Endothelial cell of umbilical vein (primary cell): ENCODE data around the gene IGFBP2. TPM values are rescaled to one million over a fixed set of nuclear protein-coding genes. Genes with fewer than 3 reads are reported as not detected.

Source experiments
- BruUV-seq: library from RNA; stranded (reverse); fragments of 400-500 nt; replicated peaks from 2 replicates; lab custom pipeline; 2021; lab: Mats Ljungman, UMichigan
- CTCF ChIA-PET: fragments of 300-600, 350-600 bp; sonication (Branson Sonifier 250); formaldehyde crosslinking; loops from one replicate; lab custom pipeline; 2021; ENCODE audit warnings: antibody characterized with exemption, inconsistent platforms; lab: Charles Lee
- POLR2A ChIA-PET: fragments of 300-600, 350-600 bp; sonication (Branson Sonifier 250); formaldehyde crosslinking; loops from one replicate; lab custom pipeline; 2021; ENCODE audit warnings: antibody characterized with exemption, inconsistent platforms; lab: Charles Lee
- DNase-seq: peaks from one replicate; pipeline ENCODE4 v3.0.0-alpha.2; 2011; ENCODE audit warnings: low read depth, low spot score
- FAIRE-seq: peaks from 2 replicates; lab custom pipeline; 2011; peaks lifted over from hg19 to GRCh38; lab: Jason Lieb, UNC
- H2AFZ ChIP-seq: 2 replicates; pipeline ENCODE4 v1.6.0; 2012; ENCODE audit warnings: low read depth, low read length, control low read depth, inconsistent platforms
- H3K27ac ChIP-seq: 2 replicates; pipeline ENCODE4 v1.5.1; 2011; ENCODE audit warnings: low read depth, mild to moderate bottlenecking, control low read depth, low read length, moderate library complexity; ENCODE audit not compliant: insufficient read depth
- H3K27me3 ChIP-seq, 2 experiments: 2 replicates each; pipeline versions ENCODE4 v1.6.0 to v1.6.1; 2011; ENCODE audit warnings: low read length in 2 of 2, mixed read lengths in 1 of 2; ENCODE audit not compliant: control insufficient read depth in 2 of 2, insufficient read depth in 2 of 2
- H3K36me3 ChIP-seq, 2 experiments: 2 replicates in 1 of 2; 3 replicates in 1 of 2; pipeline ENCODE4 v1.5.1; 2011; ENCODE audit warnings: low read length in 2 of 2, mild to moderate bottlenecking in 1 of 2, moderate library complexity in 1 of 2; ENCODE audit not compliant: control insufficient read depth in 2 of 2, insufficient read depth in 2 of 2; ENCODE audit errors: extremely low read depth in 1 of 2
- H3K4me1 ChIP-seq: 3 replicates; pipeline ENCODE4 v1.5.1; 2011; ENCODE audit warnings: mild to moderate bottlenecking, low read length; ENCODE audit not compliant: control insufficient read depth, insufficient read depth; ENCODE audit errors: extremely low read depth
- H3K4me2 ChIP-seq: 2 replicates; pipeline ENCODE4 v1.6.1; 2011; ENCODE audit warnings: low read length, control low read depth, mixed read lengths; ENCODE audit not compliant: insufficient read depth
- H3K4me3 ChIP-seq, 3 experiments: fragments of 200-600 bp in 1 of 3; sonication (generic), shearing (Covaris generic) in 1 of 3; replicated peaks in 1 of 3; 2 replicates each; pipeline ENCODE4 v1.5.1; 2011 to 2016; ENCODE audit warnings: control low read depth in 3 of 3, low read length in 3 of 3, mild to moderate bottlenecking in 2 of 3, inconsistent platforms in 1 of 3, low read depth in 1 of 3, moderate library complexity in 1 of 3; ENCODE audit not compliant: insufficient read depth in 1 of 3
- H3K79me2 ChIP-seq: 2 replicates; pipeline ENCODE4 v1.6.0; 2012; ENCODE audit warnings: low read length, inconsistent platforms; ENCODE audit not compliant: control insufficient read depth, insufficient read depth
- H3K9ac ChIP-seq: replicated peaks from 2 replicates; pipeline ENCODE3; 2011; ENCODE audit warnings: low read length, control low read depth; ENCODE audit not compliant: insufficient read depth; ENCODE audit errors: extremely low read depth
- H3K9me1 ChIP-seq: replicated peaks from 3 replicates; pipeline ENCODE4 v1.6.0; 2011; ENCODE audit warnings: mild to moderate bottlenecking, low read length; ENCODE audit not compliant: control insufficient read depth, insufficient read depth; ENCODE audit errors: extremely low read depth
- H3K9me3 ChIP-seq: replicated peaks from 2 replicates; pipeline ENCODE4 v1.5.1; 2012; ENCODE audit warnings: low read length, inconsistent platforms; ENCODE audit not compliant: control insufficient read depth, insufficient read depth
- H4K20me1 ChIP-seq: replicated peaks from 2 replicates; pipeline ENCODE3; 2011; ENCODE audit warnings: mild to moderate bottlenecking, low read length; ENCODE audit not compliant: control insufficient read depth, insufficient read depth; ENCODE audit errors: extremely low read depth
- EZH2 ChIP-seq: IDR thresholded peaks from 2 replicates; pipeline ENCODE4 v1.6.1; 2012; ENCODE audit warnings: borderline replicate concordance, low read depth, mild to moderate bottlenecking, moderate library complexity, low read length, inconsistent platforms; ENCODE audit not compliant: severe bottlenecking
- FOS ChIP-seq: IDR thresholded peaks from 2 replicates; pipeline ENCODE4 v1.6.1; 2011; ENCODE audit warnings: mild to moderate bottlenecking, low read length, moderate library complexity, borderline replicate concordance; ENCODE audit not compliant: insufficient read depth
- GATA2 ChIP-seq: IDR thresholded peaks from 2 replicates; pipeline ENCODE4 v1.7.0; 2011; ENCODE audit warnings: low read depth, mild to moderate bottlenecking, moderate library complexity, mixed read lengths, low read length; ENCODE audit not compliant: insufficient read length, insufficient read depth
- JUN ChIP-seq: IDR thresholded peaks from 2 replicates; pipeline ENCODE4 v1.6.1; 2011; ENCODE audit warnings: borderline replicate concordance, low read depth; ENCODE audit not compliant: insufficient read length, insufficient read depth
- MYC ChIP-seq: IDR thresholded peaks from one replicate; pipeline ENCODE4 v1.6.1; 2011; ENCODE audit warnings: mild to moderate bottlenecking, low read depth, low read length
- POLR2A ChIP-seq: IDR thresholded peaks from 2 replicates; pipeline ENCODE4 v1.6.1; 2012; ENCODE audit warnings: low read depth, mild to moderate bottlenecking, control low read depth, low read length
- POLR2AphosphoS5 ChIP-seq: IDR thresholded peaks from 2 replicates; pipeline ENCODE4 v1.6.1; 2012; ENCODE audit warnings: low read depth, mild to moderate bottlenecking, control low read depth, low read length, moderate library complexity; ENCODE audit not compliant: insufficient read depth
- dilution Hi-C: fragments of 300-500 bp; cut with MboI; formaldehyde crosslinking; loops from one replicate; pipeline ENCODE4 v1.15.0; 2019; ENCODE audit warnings: low sequenced_read_pairs; ENCODE audit not compliant: extremely low pct_ligation_motif_present
- intact Hi-C: fragments of 100-400 bp; cut with micrococcal nuclease; formaldehyde crosslinking; loops from one replicate; pipeline ENCODE4 v1.10.0; 2022
- polyA plus RNA-seq, 4 experiments: library from polyadenylated mRNA; depleted of rRNA in 3 of 4; stranded (reverse) in 3 of 4; unstranded in 1 of 4; fragments of >200 nt; gene quantifications; 2 replicates each; pipeline versions ENCODE4 v1.2.1 to v1.2.3, GENCODE V29; 2011 to 2012; ENCODE audit warnings: missing spikeins in 1 of 4
- total RNA-seq: library from RNA; stranded (reverse); gene quantifications from 2 replicates; pipeline ENCODE4 v1.2.3, GENCODE V29; 2021
- TF ChIP-seq, protein P1 (sequence below), 2 donors: IDR thresholded peaks; 1 replicate in 1 of 2; 2 replicates in 1 of 2; pipeline ENCODE4 v1.5.1; 2011; ENCODE audit warnings: low read length in 2 of 2, mild to moderate bottlenecking in 2 of 2, moderate library complexity in 2 of 2, control low read depth in 1 of 2, inconsistent platforms in 1 of 2, low read depth in 1 of 2; ENCODE audit not compliant: insufficient read depth in 1 of 2; ENCODE audit errors: extremely low read depth in 1 of 2
- TF ChIP-seq, protein P2 (sequence below): IDR thresholded peaks from 2 replicates; pipeline ENCODE4 v1.6.1; 2011; ENCODE audit not compliant: insufficient read depth, insufficient read length

IGFBP2 gene
- total and polyA plus RNA-seq, 2 donors (not counting 3 experiments of a cell fraction or from before 2014, with no cell fraction given): 212 to 261 TPM

DNA sequence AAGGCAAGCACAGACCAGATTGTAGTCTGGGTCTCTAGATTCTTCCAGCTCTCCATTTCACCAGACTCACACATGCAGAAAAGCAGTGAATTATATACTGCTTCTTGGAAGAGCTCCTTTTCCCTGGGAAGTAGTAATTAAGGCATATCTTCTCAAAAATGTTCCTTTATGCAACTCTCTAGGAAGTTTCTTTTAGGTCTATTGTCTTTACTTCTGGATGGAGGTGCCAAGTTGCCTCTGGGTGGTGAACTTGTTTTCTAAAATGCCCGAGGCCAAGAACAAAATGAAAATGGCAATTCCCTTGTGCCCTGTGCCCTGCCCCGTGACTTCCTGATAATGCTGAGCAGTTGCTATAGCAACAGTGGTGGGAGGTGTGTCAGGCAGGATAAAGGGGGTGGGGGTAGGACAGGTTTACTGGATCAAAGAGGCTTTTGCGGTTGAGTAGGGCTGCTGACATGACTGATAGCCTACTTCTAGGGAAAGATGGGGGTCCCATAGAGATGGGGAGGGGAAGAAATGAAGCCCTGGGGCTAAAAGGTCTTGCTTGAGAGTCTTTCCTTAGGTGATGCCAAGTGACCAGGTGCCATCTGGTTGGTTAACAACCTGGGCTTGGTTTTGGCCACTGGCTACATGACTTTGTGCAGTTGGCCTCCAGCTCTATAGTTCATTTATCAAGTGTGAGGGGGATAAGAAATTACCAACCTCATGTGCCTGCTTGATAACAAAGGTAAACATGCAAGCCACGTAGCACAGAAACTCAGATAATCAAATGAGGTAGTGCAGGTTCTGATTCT, 11.8 kb downstream of the IGFBP2 start:
- ChIA-PET CTCF (interaction anchor here (1.0 to 3.5 kb wide), 7 partner anchors 14 to 125 kb away, joined by 3 to 22 read pairs (median 4); no protein-coding TSS in a partner anchor), POLR2A (interaction anchor here (0.6 kb wide), 1 partner anchor 9 kb away, joined by 3 read pairs; no protein-coding TSS in a partner anchor)
- Histone ChIP-seq H3K36me3 (no peaks in the 10 kb centered on the region), H3K9ac (no peak overlapping the region), H2AFZ (no peak overlapping the region), H3K4me2 (no peak overlapping the region), H3K4me1 (peaks cover 19% of the 10 kb centered on the region), H4K20me1 (no peaks in the 10 kb centered on the region), H3K9me3 (no peaks in the 10 kb centered on the region), H3K9me1 (no peaks in the 10 kb centered on the region), H3K27ac (no peak overlapping the region), H3K79me2 (peaks cover 6% of the 10 kb centered on the region), H3K27me3 (no peaks in the 10 kb centered on the region), H3K4me3 (no peak overlapping the region)
- BruUV-seq: no TSS peak
- no peak for TF ChIP-seq GATA2
- no peak for TF ChIP-seq JUN
- TF ChIP-seq FOS: no peak
- TF ChIP-seq MYC: no peak
- no peak for TF ChIP-seq POLR2AphosphoS5
- TF ChIP-seq, protein P1, sequence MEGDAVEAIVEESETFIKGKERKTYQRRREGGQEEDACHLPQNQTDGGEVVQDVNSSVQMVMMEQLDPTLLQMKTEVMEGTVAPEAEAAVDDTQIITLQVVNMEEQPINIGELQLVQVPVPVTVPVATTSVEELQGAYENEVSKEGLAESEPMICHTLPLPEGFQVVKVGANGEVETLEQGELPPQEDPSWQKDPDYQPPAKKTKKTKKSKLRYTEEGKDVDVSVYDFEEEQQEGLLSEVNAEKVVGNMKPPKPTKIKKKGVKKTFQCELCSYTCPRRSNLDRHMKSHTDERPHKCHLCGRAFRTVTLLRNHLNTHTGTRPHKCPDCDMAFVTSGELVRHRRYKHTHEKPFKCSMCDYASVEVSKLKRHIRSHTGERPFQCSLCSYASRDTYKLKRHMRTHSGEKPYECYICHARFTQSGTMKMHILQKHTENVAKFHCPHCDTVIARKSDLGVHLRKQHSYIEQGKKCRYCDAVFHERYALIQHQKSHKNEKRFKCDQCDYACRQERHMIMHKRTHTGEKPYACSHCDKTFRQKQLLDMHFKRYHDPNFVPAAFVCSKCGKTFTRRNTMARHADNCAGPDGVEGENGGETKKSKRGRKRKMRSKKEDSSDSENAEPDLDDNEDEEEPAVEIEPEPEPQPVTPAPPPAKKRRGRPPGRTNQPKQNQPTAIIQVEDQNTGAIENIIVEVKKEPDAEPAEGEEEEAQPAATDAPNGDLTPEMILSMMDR (IDR thresholded peaks at IDR 0.05; ENCODE audit: extremely low read depth in 1 of 2, insufficient read depth in 1 of 2, low read depth in 1 of 2, low read length in 2 of 2): no peak
- no peak for TF ChIP-seq POLR2A
- TF ChIP-seq, protein P2, sequence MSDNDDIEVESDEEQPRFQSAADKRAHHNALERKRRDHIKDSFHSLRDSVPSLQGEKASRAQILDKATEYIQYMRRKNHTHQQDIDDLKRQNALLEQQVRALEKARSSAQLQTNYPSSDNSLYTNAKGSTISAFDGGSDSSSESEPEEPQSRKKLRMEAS: no peak
- TF ChIP-seq EZH2: no peak
- peak; percentile 12 for FAIRE-seq
- intact Hi-C loops: no loop called here
- DNase-seq: peak; percentile 50
- dilution Hi-C loops: no loop called here
